Activated B cell treated with CpG ODN at 0.5 μM for 24 hours (primary cell): Measurements from ENCODE around the gene MRPL46. TPM values are rescaled to one million over a fixed set of nuclear protein-coding genes. Genes with fewer than 3 reads are reported as not detected.
"Not testable (repeated sequence)": the region's sequence is repeated elsewhere in the genome, so short reads cannot be mapped to it uniquely, and the experiment has no call there.

Experiments used
- ATAC-seq: fragments of 200-7000 bp; cut with Tn5 transposase; one replicate; pipeline ENCODE4 v1.10.0; 2021; ENCODE audit warnings: low read depth, mild to moderate bottlenecking, moderate library complexity
- CTCF ChIA-PET: fragments of 350-600 bp; sonication (Branson Sonifier 250); formaldehyde crosslinking; loops from one replicate; lab custom pipeline; 2021; ENCODE audit warnings: antibody characterized with exemption; lab: Charles Lee
- POLR2A ChIA-PET: fragments of 350-600 bp; sonication (Branson Sonifier 250); formaldehyde crosslinking; loops from one replicate; lab custom pipeline; 2021; ENCODE audit warnings: antibody characterized with exemption; lab: Charles Lee
- DNase-seq: peaks from one replicate; pipeline ENCODE4 v3.0.0; 2022
- H3K27ac Mint-ChIP-seq: one replicate; pipeline ENCODE4 v1.8.0; 2020; ENCODE audit warnings: mixed read lengths
- H3K27me3 Mint-ChIP-seq: one replicate; pipeline ENCODE4 v1.8.0; 2021; ENCODE audit warnings: mixed read lengths
- H3K36me3 Mint-ChIP-seq: one replicate; pipeline ENCODE4 v1.8.0; 2021; ENCODE audit warnings: low read depth, mixed read lengths
- H3K4me1 Mint-ChIP-seq: one replicate; pipeline ENCODE4 v1.8.0; 2021; ENCODE audit warnings: mixed read lengths
- H3K4me3 Mint-ChIP-seq: one replicate; pipeline ENCODE4 v1.8.0; 2020; ENCODE audit warnings: mild to moderate bottlenecking, mixed read lengths
- H3K9me3 Mint-ChIP-seq: one replicate; pipeline ENCODE4 v1.8.0; 2020; ENCODE audit warnings: mixed read lengths
- intact Hi-C: fragments of 100-400 bp; cut with micrococcal nuclease; formaldehyde crosslinking; loops from one replicate; pipeline ENCODE4 v1.15.1; 2024
- total RNA-seq: library from RNA; stranded (reverse); gene quantifications from 2 replicates; pipeline ENCODE4 v1.2.3, GENCODE V29; 2022
- TF ChIP-seq, protein P1 (sequence below): fragments of 200-600 bp; IDR thresholded peaks from one replicate; pipeline ENCODE4 v1.8.0; 2022; ENCODE audit warnings: antibody characterized with exemption, mild to moderate bottlenecking

Gene MRPL46
- total RNA-seq, 1 donor from 2014 or later: 31.2 TPM

DNA sequence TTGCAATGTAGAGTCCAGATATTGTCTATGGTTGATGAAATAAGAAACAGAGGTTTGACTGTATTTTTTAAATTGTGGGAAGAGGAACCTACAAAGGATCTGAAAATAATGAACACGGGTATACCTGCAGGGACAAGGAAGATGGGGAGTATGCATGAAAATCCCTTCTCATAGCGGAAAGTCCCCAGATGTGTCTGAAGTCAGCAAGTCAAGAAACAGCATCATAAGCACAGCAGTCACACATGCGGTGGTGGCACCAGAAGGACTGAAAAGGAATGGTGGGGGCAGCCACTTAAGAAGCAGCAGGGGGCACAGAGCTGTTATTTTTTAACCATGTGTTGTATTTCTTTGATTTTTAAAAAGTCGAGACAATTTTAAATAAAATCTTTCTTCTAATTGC lies 5.0 kb upstream of the MRPL46 start:
- Mint-ChIP-seq H3K36me3 (peaks cover 50% of the 10 kb centered on the region), H3K9me3 (no peaks in the 10 kb centered on the region), H3K4me3 (no peak overlapping the region), H3K4me1 (peaks cover 24% of the 10 kb centered on the region), H3K27ac (no peak overlapping the region), H3K27me3 (no peaks in the 10 kb centered on the region)
- CTCF ChIA-PET: no interaction called here
- intact Hi-C loops: no loop called here
- ATAC-seq: no peak
- DNase-seq: no peak
- POLR2A ChIA-PET: no interaction called here
- TF ChIP-seq, protein P1, sequence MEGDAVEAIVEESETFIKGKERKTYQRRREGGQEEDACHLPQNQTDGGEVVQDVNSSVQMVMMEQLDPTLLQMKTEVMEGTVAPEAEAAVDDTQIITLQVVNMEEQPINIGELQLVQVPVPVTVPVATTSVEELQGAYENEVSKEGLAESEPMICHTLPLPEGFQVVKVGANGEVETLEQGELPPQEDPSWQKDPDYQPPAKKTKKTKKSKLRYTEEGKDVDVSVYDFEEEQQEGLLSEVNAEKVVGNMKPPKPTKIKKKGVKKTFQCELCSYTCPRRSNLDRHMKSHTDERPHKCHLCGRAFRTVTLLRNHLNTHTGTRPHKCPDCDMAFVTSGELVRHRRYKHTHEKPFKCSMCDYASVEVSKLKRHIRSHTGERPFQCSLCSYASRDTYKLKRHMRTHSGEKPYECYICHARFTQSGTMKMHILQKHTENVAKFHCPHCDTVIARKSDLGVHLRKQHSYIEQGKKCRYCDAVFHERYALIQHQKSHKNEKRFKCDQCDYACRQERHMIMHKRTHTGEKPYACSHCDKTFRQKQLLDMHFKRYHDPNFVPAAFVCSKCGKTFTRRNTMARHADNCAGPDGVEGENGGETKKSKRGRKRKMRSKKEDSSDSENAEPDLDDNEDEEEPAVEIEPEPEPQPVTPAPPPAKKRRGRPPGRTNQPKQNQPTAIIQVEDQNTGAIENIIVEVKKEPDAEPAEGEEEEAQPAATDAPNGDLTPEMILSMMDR: no peak

DNA sequence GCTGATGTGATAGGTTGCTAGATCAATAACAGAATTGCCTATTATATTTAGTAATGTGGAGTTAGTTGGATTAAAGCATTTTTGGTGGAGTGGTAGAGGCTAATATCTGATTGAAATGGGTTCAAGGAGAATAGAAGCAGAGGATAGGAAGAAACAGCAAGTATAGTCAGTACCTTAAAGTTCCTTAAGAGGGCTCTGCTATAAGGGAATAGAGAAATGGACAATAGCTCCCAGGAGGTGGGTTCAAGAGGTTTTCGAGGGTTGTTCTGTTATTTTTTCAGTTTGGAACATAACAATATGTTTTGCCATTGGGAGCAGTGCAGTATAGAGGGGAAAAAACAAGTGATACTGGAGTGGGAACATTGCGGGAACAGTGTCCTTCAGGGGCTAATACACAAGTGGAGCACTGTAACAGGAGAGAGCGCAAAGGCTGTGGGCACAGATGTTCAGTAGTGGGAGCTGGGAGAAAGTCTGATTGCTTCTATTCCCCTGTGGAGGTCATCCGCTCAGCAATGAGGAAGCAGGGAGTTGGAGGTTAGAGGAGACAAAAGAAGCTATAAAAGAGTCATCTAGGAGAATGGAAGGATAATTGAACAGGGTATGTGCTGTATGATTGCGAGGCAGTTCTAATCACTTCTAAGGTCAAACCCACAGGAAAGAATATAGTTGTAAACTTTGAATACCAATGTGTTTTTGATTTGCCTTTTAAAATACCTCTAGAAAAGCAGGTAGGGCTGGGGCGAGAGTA lies 3.6 kb upstream of the MRPL46 start:
- Mint-ChIP-seq H3K27ac (no peak overlapping the region), H3K4me1 (peaks cover 34% of the 10 kb centered on the region), H3K9me3 (no peaks in the 10 kb centered on the region), H3K4me3 (no peak overlapping the region), H3K36me3 (peaks cover 39% of the 10 kb centered on the region), H3K27me3 (no peaks in the 10 kb centered on the region)
- ChIA-PET CTCF (no interaction called here), POLR2A (interaction anchor here (0.6 kb wide), 1 partner anchor 425 kb away, joined by 10 read pairs; no protein-coding TSS in a partner anchor)
- ATAC-seq (no peak), DNase-seq (no peak)
- intact Hi-C loops: no loop called here
- TF ChIP-seq, protein P1: no peak

DNA sequence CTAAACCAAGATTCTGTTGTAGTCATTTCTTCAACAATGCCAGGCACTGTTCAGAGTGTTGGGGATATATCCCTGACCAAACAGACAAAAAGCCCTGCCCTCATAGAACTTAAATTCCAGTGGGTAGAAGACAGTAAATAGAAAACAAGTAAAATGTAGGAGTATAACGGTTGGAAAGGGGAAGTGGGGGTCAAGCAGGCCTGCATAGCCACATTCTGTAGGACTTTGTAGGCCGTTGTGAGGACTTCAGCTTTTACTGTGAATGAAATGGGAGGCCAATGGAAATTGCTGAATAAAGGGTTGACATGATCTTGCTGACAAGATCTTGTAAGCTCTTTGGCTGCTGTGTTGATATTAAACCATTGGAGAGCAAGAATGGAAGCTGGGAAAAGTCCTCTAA lies 2.1 kb upstream of the MRPL46 start:
- no peak overlapping the region for H3K27ac Mint-ChIP-seq
- no peak for ATAC-seq
- H3K4me1 Mint-ChIP-seq: peaks cover 38% of the 10 kb centered on the region
- TF ChIP-seq, protein P1: no peak
- no peaks in the 10 kb centered on the region for H3K9me3 Mint-ChIP-seq
- no peaks in the 10 kb centered on the region for H3K27me3 Mint-ChIP-seq
- ChIA-PET POLR2A (interaction anchor here (0.6 kb wide), 1 partner anchor 68 kb away, joined by 3 read pairs; no protein-coding TSS in a partner anchor), CTCF (no interaction called here)
- DNase-seq: no peak
- no peak overlapping the region for H3K4me3 Mint-ChIP-seq
- H3K36me3 Mint-ChIP-seq: peaks cover 39% of the 10 kb centered on the region
- intact Hi-C loops: loop anchor here (5.0 kb wide), 1 partner anchor 428 kb away; the partner anchor contains the start of gene HAPLN3

DNA sequence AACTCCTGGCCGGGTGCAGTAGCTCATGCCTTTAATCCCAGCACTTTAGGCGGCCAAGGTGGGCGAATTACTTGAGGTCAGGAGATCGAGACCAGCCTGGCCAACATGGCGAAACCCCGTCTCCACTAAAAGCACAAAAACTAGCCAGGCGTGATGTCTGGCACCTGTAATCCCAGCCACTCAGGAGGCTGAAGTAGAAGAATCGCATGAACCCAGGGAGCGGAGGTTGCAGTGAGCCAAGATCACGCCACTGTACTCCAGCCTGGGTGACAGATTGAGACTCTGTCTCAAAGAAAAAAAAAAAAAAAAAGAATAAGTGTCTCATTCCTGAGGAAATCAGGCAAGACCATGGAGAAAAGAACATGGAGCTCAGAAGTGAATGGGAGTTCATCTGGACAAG lies 1.5 kb upstream of the MRPL46 start:
- H3K27ac Mint-ChIP-seq, CTCF ChIA-PET, H3K27me3 Mint-ChIP-seq, H3K9me3 Mint-ChIP-seq, ATAC-seq, DNase-seq: not testable (repeated sequence)
- POLR2A ChIA-PET: interaction anchor here (0.6 kb wide), 1 partner anchor 67 kb away, joined by 3 read pairs; no protein-coding TSS in a partner anchor
- Mint-ChIP-seq H3K4me3 (peak overlapping the region; percentile 96), H3K4me1 (peaks cover 38% of the 10 kb centered on the region), H3K36me3 (peaks cover 41% of the 10 kb centered on the region)
- intact Hi-C loops: loop anchor here (5.0 kb wide), 1 partner anchor 429 kb away; the partner anchor contains the start of gene HAPLN3

DNA sequence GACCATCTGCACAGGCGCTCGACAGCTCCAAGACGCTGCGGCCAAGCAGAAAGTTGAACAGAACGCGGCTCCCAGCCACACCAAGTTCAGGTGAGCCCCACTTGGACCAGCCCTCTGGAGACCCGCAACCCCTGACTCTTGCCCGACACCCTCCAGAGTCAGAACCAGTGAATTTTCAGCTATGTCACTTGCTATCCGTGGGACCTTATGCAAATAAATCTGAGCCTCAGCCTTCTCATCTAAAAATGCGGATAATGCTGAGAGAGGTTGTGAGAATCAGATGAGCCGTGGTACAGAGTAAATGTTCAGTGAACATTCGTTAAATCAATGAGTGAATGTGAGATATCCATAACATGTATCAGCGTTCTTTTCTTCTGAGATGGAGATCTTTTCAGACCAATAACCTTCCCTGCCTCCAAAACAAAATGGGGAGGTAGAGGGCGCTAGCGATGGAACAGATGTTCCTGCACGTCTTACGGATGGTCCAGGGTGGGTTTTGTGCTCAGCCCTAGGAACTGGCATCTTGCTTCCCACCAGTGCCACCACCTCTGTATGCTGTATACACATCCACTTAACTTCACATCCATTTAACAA lies 844 bp upstream of the MRPL46 start:
- TF ChIP-seq, protein P1: no peak
- DNase-seq: no peak
- Mint-ChIP-seq H3K27me3 (no peaks in the 10 kb centered on the region), H3K36me3 (peaks cover 44% of the 10 kb centered on the region), H3K9me3 (no peaks in the 10 kb centered on the region), H3K4me3 (peak overlapping the region; percentile 96), H3K4me1 (peaks cover 38% of the 10 kb centered on the region), H3K27ac (peak overlapping the region; percentile 99)
- intact Hi-C loops: loop anchor here (1.0 to 5.0 kb wide), 6 partner anchors 78 to 775 kb away; partner anchors contain the start of genes ABHD2, AEN, DET1 and FANCI
- ATAC-seq: no peak
- POLR2A ChIA-PET: interaction anchor here (0.8 to 2.0 kb wide), 10 partner anchors 11 to 620 kb away, joined by 3 to 16 read pairs (median 8); partner anchors contain the start of genes ABHD2, AEN and ISG20
- CTCF ChIA-PET: interaction anchor here (0.9 to 1.5 kb wide), 3 partner anchors 12 to 437 kb away, joined by 3 to 4 read pairs (median 4); no protein-coding TSS in a partner anchor
